Mesothelial cell of epicardium (in vitro differentiated cells): ENCODE results near the gene ATP8A1. TPM values are rescaled to one million over a fixed set of nuclear protein-coding genes. Genes with fewer than 3 reads are reported as not detected.

Experiments
- DNase-seq, 2 experiments: peaks; one replicate each; pipeline ENCODE4 v3.0.0; 2021; ENCODE audit warnings: low spot score in 2 of 2; ENCODE audit not compliant: unreplicated experiment in 2 of 2
- H3K27ac Mint-ChIP-seq: 2 replicates; pipeline ENCODE4 v1.8.0; 2021; ENCODE audit warnings: mixed read lengths
- H3K27me3 Mint-ChIP-seq: 2 replicates; pipeline ENCODE4 v1.8.0; 2021; ENCODE audit warnings: low read depth, mixed read lengths
- H3K36me3 Mint-ChIP-seq: 2 replicates; pipeline ENCODE4 v1.8.0; 2021; ENCODE audit warnings: mixed read lengths
- H3K4me1 Mint-ChIP-seq: 2 replicates; pipeline ENCODE4 v1.8.0; 2021; ENCODE audit warnings: mixed read lengths
- H3K4me3 Mint-ChIP-seq: 2 replicates; pipeline ENCODE4 v1.8.0; 2021; ENCODE audit warnings: mild to moderate bottlenecking, moderate library complexity, mixed read lengths
- H3K9me3 Mint-ChIP-seq: 2 replicates; pipeline ENCODE4 v1.8.0; 2021; ENCODE audit warnings: mixed read lengths
- total RNA-seq: library from RNA; stranded (reverse); gene quantifications from 3 replicates; pipeline ENCODE4 v1.2.1, GENCODE V29; 2021
- TF ChIP-seq, protein P1 (sequence below): fragments of 200-600 bp; sonication (generic); IDR thresholded peaks from one replicate; pipeline ENCODE4 v1.5.0; 2021; ENCODE audit warnings: antibody characterized with exemption; ENCODE audit not compliant: unreplicated experiment

Gene ATP8A1
- total RNA-seq, 1 donor from 2014 or later = 15.7 TPM

DNA sequence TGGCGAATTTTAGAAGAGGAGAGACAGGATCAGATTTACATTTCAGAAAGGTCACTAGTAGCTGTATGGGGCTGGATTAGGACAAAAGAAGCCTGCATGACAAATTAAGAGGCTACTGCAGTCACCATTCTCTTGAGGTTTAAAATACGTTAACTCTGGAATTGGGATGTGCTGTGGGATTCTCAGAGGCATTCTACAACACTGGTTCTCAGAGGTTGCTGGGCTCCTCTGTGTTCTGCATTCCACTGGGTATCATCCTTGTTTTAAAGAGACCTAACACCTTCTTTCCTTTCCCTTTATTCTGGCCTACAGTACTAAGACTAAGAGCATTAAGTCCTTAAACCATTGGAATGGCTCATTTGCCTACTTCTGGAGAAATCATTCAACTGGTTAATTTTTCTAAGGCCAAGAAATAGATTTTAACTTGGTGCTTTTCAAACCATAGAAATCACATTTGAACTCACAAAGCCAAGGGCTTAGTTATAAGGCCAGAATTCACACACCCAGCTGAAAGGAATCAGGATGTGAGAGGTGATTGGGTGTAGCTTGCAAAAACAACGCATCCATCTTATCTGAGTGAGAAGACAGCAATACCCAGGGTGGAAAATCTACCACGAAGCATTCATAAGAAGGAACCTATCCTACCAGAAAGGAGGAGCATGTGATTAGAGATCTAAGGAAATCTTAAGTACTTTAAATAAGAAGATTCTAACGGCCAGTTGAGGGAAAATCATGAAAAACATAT is 143.0 kb downstream of the ATP8A1 start:
- H3K9me3 Mint-ChIP-seq = no peaks in the 10 kb centered on the region
- no peak overlapping the region for H3K4me3 Mint-ChIP-seq
- H3K4me1 Mint-ChIP-seq = peaks cover 8% of the 10 kb centered on the region
- no peak for DNase-seq
- no peaks in the 10 kb centered on the region for H3K36me3 Mint-ChIP-seq
- TF ChIP-seq, protein P1, sequence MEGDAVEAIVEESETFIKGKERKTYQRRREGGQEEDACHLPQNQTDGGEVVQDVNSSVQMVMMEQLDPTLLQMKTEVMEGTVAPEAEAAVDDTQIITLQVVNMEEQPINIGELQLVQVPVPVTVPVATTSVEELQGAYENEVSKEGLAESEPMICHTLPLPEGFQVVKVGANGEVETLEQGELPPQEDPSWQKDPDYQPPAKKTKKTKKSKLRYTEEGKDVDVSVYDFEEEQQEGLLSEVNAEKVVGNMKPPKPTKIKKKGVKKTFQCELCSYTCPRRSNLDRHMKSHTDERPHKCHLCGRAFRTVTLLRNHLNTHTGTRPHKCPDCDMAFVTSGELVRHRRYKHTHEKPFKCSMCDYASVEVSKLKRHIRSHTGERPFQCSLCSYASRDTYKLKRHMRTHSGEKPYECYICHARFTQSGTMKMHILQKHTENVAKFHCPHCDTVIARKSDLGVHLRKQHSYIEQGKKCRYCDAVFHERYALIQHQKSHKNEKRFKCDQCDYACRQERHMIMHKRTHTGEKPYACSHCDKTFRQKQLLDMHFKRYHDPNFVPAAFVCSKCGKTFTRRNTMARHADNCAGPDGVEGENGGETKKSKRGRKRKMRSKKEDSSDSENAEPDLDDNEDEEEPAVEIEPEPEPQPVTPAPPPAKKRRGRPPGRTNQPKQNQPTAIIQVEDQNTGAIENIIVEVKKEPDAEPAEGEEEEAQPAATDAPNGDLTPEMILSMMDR = no peak
- H3K27ac Mint-ChIP-seq = no peak overlapping the region
- no peaks in the 10 kb centered on the region for H3K27me3 Mint-ChIP-seq

GRCh38 chr4:42512226-42512625 is 144.7 kb downstream of the ATP8A1 start:
- no peaks in the 10 kb centered on the region for H3K9me3 Mint-ChIP-seq

GRCh38 chr4:42510225-42510624 is 146.7 kb downstream of the ATP8A1 start:
- Mint-ChIP-seq H3K4me3 (no peak overlapping the region), H3K36me3 (no peaks in the 10 kb centered on the region), H3K9me3 (no peaks in the 10 kb centered on the region), H3K4me1 (peaks cover under 1% of the 10 kb centered on the region), H3K27ac (no peak overlapping the region), H3K27me3 (no peaks in the 10 kb centered on the region)
- DNase-seq = no peak
- TF ChIP-seq, protein P1 = no peak

More at GRCh38 chr4:42512226-42512625, 144.7 kb downstream of the ATP8A1 start:
- DNase-seq = no peak
- Mint-ChIP-seq H3K27me3 (no peaks in the 10 kb centered on the region), H3K27ac (no peak overlapping the region), H3K4me1 (peaks cover 8% of the 10 kb centered on the region), H3K4me3 (no peak overlapping the region), H3K36me3 (no peaks in the 10 kb centered on the region)
- TF ChIP-seq, protein P1 = no peak

DNA sequence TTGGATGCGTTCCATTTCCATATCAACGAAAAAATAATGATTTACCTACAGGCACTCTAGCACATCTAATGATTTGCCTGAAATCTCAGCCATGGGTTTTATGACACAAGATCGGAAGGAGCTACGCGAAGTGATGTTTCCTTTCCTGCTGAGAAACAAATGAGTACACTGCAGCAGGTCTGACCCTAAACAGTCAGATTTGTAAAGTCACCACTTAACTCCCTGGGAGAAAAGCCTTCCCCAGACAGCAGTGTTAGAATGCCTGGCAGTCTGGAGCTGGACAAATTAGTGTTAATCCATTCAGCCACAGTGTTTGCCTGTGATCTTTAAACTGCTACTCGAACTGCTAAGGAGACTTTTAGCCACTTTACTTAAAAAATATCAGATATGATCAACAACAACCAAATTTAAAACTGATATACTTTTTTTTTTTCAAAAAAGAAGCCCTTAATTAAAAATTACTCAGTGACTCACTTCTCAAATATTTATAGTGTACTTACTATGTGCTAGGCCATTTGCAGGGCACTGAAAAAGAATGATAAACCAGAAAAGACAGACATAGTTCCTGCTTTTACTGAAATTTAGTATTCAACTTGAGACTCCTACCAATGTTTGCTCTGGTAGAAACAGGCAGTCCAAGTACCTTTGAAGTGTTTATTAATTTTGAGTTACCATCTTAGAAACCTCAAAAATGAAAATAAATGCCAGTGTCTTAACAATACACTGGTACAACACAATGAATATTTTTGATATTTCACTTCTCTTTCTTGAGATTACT is 155.1 kb downstream of the ATP8A1 start:
- H3K4me3 Mint-ChIP-seq = no peak overlapping the region
- H3K4me1 Mint-ChIP-seq = peaks cover 2% of the 10 kb centered on the region
- DNase-seq = no peak
- TF ChIP-seq, protein P1 = no peak
- H3K36me3 Mint-ChIP-seq = no peaks in the 10 kb centered on the region
- no peak overlapping the region for H3K27ac Mint-ChIP-seq
- no peaks in the 10 kb centered on the region for H3K27me3 Mint-ChIP-seq
- no peaks in the 10 kb centered on the region for H3K9me3 Mint-ChIP-seq

- H3K4me1 Mint-ChIP-seq = peaks cover 2% of the 10 kb centered on the region
- H3K9me3 Mint-ChIP-seq = no peaks in the 10 kb centered on the region
- no peaks in the 10 kb centered on the region for H3K27me3 Mint-ChIP-seq
- H3K4me3 Mint-ChIP-seq = no peak overlapping the region
- H3K36me3 Mint-ChIP-seq = no peaks in the 10 kb centered on the region
- no peak for DNase-seq
- H3K27ac Mint-ChIP-seq = no peak overlapping the region
- TF ChIP-seq, protein P1 = no peak
These were observed 158.9 kb downstream of the ATP8A1 start for GRCh38 chr4:42498040-42498439.
